ENCODE results near the gene THADA. TPM values are rescaled to one million over a fixed set of nuclear protein-coding genes. Genes with fewer than 3 reads are reported as not detected.
A peak's percentile ranks its signal among the peaks of the same experiment; 100 is the strongest.

The THADA gene
- polyA plus RNA-seq, 3 donors from 2014 or later, result 4.2 to 16.2 (median 8.9) TPM

DNA sequence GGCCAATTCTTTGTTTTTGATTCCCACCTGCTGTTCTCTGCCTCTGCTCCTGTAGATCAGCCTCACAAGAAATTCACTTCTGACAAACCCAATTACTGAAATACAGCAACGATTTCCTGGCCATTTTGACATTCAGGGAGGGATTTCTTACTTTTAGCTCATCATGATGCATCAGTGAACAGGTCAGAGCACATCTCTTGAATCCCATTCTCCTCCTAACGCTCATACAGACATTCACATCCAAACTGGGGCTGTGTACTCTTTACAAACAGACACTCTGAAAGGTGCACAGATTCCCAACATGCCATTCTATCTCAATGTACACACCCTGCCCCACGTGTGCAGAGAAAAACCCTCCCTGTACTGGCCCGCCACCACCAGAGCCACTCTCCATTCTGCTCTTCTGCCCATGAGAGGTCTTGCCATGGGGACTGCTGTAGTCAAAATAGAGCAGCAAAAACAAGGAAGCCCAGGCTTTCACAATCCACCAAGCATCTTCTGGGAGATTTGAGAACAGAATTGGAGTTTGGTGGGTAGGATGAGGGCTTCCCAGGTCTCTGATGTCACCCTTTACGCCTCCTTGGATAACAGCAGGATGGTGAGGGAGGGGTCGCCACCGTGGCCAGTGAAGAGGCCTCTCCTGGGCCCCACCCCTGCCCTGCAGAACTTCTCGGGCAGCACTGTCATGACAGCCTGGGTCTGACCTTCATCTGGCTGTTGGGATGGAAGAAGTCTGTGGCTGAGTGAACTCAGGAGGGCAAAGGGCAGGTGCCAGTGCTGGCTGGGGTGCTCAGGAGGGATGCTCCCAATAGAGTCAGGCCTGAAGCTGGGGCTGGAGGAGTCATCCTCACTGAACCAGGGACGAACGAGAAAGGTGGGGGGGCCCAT, 327.5 kb downstream of the THADA start:
- no peaks in the 10 kb centered on the region for H3K9me3 Mint-ChIP-seq
- peaks cover 9 to 27% (median 17%) of the 10 kb centered on the region in 3 donors for H3K36me3 Mint-ChIP-seq
- DNase-seq, result no peak
- H3K4me1 Mint-ChIP-seq, result no peaks in the 10 kb centered on the region
- H3K4me3 Mint-ChIP-seq, result no peak overlapping the region
- no peak overlapping the region for H3K27ac Mint-ChIP-seq
- H3K27me3 Mint-ChIP-seq (ENCODE audit: low read depth in 3 of 3), result peaks cover 0 to 2% (median 0%) of the 10 kb centered on the region in 3 donors

DNA sequence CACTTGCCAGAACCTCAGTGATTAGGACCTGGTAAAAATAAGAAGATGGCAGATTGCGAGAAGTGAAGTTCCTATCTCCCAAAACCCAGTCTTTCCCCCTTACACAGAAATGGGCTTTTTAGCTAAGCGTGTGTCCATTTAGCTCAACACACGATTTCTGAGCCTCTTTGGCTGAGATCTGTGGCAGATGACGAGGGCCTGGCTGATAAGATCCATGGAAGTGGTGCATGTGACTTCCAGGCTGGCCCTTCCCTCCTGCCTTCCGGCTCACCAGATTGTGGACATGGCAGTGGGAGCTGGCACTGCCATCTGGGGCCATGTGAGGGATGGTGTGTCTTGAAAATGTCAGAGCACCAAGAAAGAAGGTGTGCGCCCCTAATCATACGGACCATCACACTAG, 328.5 kb downstream of the THADA start:
- H3K4me1 Mint-ChIP-seq, result no peaks in the 10 kb centered on the region
- no peak overlapping the region for H3K4me3 Mint-ChIP-seq
- H3K27ac Mint-ChIP-seq, result peak overlapping the region in 1 of 6 donors; percentile 51
- no peak for DNase-seq
- peaks cover 6 to 29% (median 22%) of the 10 kb centered on the region in 3 donors for H3K36me3 Mint-ChIP-seq
- no peaks in the 10 kb centered on the region for H3K9me3 Mint-ChIP-seq
- H3K27me3 Mint-ChIP-seq (ENCODE audit: low read depth in 3 of 3), result peaks cover 0 to 2% (median 2%) of the 10 kb centered on the region in 3 donors

DNA sequence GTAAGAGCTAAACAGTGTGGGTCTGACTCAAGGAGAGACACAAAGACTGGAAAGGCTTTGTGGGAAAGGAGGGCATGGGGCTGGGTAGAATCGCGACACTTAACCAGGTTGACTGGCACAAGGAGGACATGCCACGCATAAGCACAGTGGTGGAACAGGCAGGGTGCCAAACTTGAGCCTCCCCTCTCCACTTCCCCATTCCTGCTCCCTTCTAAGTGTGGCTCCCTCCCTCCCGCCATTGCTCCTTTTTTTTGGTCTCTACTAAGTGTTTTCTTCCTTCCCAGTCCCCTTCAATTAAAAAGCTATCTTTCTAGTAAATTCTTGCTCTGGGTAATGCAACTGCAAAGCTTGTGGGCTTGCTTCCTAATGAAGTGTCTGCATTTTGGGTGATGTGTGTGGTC, 329.1 kb downstream of the THADA start:
- H3K27me3 Mint-ChIP-seq (ENCODE audit: low read depth in 3 of 3), result peaks cover 0 to 2% (median 2%) of the 10 kb centered on the region in 3 donors
- no peak for DNase-seq
- peaks cover under 1 to 24% (median 18%) of the 10 kb centered on the region in 3 donors for H3K36me3 Mint-ChIP-seq
- H3K9me3 Mint-ChIP-seq, result no peaks in the 10 kb centered on the region
- no peak overlapping the region for H3K27ac Mint-ChIP-seq
- H3K4me3 Mint-ChIP-seq, result no peak overlapping the region
- no peaks in the 10 kb centered on the region for H3K4me1 Mint-ChIP-seq

DNA sequence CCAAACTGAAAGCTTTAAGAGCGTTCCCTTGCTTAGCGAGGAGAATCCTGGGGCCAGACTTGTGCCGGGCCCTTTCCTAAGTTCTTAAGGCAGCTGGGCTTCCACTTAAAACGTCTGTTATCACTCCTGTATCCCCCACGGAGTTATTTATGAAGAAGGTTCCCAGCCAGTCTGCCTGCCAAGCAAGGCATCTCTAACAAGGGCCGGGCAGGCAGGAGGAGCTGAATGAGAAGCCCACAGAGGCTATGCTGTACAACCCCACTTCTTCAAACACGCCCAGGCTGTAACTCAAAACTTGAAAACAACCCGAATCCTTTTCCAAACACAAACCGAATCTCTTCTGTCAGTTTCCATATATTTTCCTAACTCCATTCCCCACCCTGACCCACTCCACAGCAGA, 330.4 kb downstream of the THADA start:
- no peak overlapping the region for H3K4me3 Mint-ChIP-seq
- H3K9me3 Mint-ChIP-seq, result no peaks in the 10 kb centered on the region
- peaks cover 0 to 2% (median 2%) of the 10 kb centered on the region in 3 donors for H3K27me3 Mint-ChIP-seq (ENCODE audit: low read depth in 3 of 3)
- no peak for DNase-seq
- no peaks in the 10 kb centered on the region for H3K4me1 Mint-ChIP-seq
- peak overlapping the region in 1 of 6 donors; percentile 45 for H3K27ac Mint-ChIP-seq
- H3K36me3 Mint-ChIP-seq, result peaks cover 0 to 19% (median 14%) of the 10 kb centered on the region in 3 donors

DNA sequence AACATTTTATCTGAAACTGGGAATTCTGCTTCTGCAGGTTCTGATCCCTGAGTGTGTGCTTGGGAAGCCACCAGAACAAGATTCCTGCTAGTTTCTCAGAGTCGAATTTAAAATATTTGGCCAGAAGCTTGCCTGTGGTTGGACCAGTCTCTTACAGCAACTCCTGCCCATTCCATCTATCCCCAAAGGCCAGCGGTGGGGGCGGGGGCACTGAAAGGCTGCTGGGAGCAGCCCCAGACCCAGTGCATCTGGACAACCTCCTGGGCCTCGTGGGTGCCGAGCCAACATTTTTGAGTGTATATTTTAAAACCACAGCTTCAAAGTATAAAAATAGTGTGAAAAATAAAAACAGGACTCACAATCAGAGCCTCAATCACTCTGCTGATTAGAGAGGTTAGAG, 330.8 kb downstream of the THADA start:
- no peaks in the 10 kb centered on the region for H3K9me3 Mint-ChIP-seq
- H3K4me1 Mint-ChIP-seq, result no peaks in the 10 kb centered on the region
- peaks cover 0 to 2% (median 2%) of the 10 kb centered on the region in 3 donors for H3K27me3 Mint-ChIP-seq (ENCODE audit: low read depth in 3 of 3)
- H3K27ac Mint-ChIP-seq, result no peak overlapping the region
- DNase-seq, result no peak
- peaks cover 0 to 14% (median 14%) of the 10 kb centered on the region in 3 donors for H3K36me3 Mint-ChIP-seq
- no peak overlapping the region for H3K4me3 Mint-ChIP-seq

DNA sequence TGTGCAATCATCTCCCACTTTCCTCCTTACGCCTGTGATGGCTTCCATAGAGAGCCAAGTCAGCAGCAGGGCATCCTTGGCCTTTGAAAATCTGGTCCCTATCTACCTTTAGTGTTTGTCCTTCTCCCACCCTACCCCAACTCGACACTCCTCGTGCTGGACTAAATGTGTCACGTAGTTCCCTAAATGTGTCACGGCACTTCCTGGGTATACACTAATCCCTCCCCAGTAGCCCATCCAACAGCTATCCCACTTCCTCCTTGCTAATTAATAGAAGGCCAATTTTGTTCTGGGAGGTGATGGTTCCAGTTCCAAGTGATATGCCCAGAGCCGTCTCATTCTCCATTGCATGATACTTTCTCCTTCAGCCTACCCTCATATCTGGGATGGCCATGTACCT, 332.9 kb downstream of the THADA start:
- Mint-ChIP-seq H3K27me3 (ENCODE audit: low read depth in 3 of 3) (peaks cover 0 to 2% (median 2%) of the 10 kb centered on the region in 3 donors), H3K4me3 (no peak overlapping the region), H3K27ac (peak overlapping the region in 1 of 6 donors; percentile 30), H3K9me3 (no peaks in the 10 kb centered on the region), H3K36me3 (peaks cover 0 to 10% (median 9%) of the 10 kb centered on the region in 3 donors), H3K4me1 (no peaks in the 10 kb centered on the region)
- DNase-seq, result no peak

DNA sequence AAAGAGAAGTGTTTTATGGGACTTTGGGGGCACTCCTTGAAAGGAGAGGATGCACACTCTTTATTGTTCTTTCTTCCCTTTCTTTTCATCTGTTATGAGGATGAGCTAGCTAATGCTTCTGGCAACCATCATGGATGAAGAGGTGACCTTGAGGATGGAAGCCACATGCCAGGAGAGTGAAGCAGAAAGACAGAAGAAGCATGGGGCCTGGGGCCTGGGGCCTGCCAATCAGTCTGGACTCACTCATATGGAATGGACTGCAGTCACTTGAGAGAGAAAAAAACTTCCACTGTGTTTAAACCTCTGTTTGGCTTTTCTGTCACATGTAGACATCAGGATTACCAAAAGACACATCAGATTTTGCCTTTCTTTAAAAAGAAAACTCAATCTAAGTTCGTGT, 333.6 kb downstream of the THADA start:
- H3K27ac Mint-ChIP-seq, result no peak overlapping the region
- no peak for DNase-seq
- no peaks in the 10 kb centered on the region for H3K9me3 Mint-ChIP-seq
- H3K4me1 Mint-ChIP-seq, result no peaks in the 10 kb centered on the region
- peaks cover 4 to 10% (median 9%) of the 10 kb centered on the region in 3 donors for H3K36me3 Mint-ChIP-seq
- peaks cover 0 to 2% (median 2%) of the 10 kb centered on the region in 3 donors for H3K27me3 Mint-ChIP-seq (ENCODE audit: low read depth in 3 of 3)
- no peak overlapping the region for H3K4me3 Mint-ChIP-seq

DNA sequence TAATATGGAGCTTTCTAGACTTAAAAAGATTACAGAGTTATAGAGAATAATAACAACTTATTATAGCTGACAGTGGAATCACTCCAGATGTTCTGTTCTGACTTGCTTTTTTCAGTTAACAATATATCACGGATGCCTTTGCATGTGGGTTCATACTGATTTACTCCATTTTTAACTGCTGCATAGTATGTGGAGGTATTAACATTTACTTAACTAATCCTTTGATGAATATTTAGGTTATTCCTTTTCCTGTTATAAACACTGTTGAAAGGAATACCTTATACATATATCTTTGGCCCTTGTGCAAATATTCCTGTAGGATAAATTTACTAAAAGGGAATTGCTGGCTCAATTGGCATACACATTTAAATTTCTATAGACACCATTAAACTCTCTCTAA, 336.3 kb downstream of the THADA start:
- H3K4me1 Mint-ChIP-seq, result no peaks in the 10 kb centered on the region
- DNase-seq, result no peak
- peaks cover 7 to 10% (median 7%) of the 10 kb centered on the region in 3 donors for H3K36me3 Mint-ChIP-seq
- no peaks in the 10 kb centered on the region for H3K9me3 Mint-ChIP-seq
- peaks cover 0 to 2% (median 2%) of the 10 kb centered on the region in 3 donors for H3K27me3 Mint-ChIP-seq (ENCODE audit: low read depth in 3 of 3)
- H3K27ac Mint-ChIP-seq, result no peak overlapping the region
- H3K4me3 Mint-ChIP-seq, result no peak overlapping the region

DNA sequence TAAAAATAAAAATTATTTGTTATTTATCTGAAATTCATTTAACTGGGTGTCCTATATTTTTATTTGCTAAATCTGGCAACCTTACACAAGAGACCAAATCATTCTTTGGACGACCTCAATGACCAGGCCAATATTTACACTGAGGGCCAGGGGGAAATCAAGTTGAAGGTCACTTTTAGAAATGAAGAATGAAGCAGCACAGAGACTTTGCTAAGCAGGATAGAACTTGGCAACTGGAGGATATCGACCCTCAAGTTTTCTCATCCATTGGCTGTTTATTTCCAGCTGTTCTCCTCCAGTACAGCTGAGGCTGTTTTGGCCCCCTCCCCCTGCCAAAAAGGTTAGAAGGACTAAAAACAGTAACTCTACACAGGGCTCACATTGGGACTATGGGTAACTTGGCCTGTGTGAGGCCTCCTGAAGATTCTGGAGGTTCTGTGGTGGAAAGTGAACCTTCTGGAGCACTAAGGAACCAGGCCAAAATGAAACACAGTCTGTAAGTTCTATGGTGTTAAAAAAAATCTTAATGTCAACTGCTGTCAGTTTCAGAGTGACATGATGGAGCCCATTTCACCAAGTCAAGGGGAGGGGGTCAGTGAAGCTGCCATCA, 337.2 kb downstream of the THADA start:
- DNase-seq, result no peak
- peaks cover 4 to 7% (median 7%) of the 10 kb centered on the region in 3 donors for H3K36me3 Mint-ChIP-seq
- H3K27ac Mint-ChIP-seq, result no peak overlapping the region
- no peaks in the 10 kb centered on the region for H3K4me1 Mint-ChIP-seq
- no peak overlapping the region for H3K4me3 Mint-ChIP-seq
- peaks cover 0 to 2% (median 2%) of the 10 kb centered on the region in 3 donors for H3K27me3 Mint-ChIP-seq (ENCODE audit: low read depth in 3 of 3)
- H3K9me3 Mint-ChIP-seq, result no peaks in the 10 kb centered on the region

DNA sequence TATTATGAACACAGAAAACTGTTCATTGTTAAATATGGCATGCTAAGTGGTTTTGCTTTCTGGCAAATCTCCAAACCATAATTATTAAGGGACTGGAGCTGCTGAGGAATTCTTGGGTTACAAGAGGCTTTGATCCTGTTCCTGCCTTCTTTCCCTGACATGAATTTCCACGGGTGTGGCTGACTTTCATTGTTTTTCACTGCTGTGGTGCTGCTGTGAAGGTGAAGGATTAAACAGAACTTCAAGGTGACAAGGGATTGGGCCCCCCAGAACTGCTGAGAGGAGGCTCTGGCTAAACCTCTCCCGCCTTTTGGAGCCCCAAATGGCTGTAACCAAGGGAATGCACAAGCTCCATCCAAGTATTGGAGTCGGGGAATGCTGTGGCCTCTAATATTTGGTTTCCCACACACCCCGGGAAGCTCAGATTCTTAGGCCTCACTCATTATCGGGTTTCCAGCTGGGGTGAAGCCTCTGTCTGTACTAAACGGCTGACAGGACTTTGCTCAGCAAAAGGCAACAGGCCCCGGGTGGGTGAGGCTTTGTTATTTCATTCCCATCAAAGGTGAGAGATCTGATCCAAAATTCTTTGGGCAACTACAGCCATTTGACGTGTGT, 340.4 kb downstream of the THADA start:
- Mint-ChIP-seq H3K27ac (no peak overlapping the region), H3K27me3 (ENCODE audit: low read depth in 3 of 3) (no peaks in the 10 kb centered on the region), H3K9me3 (no peaks in the 10 kb centered on the region), H3K36me3 (peaks cover 0 to 7% (median 0%) of the 10 kb centered on the region in 3 donors), H3K4me1 (no peaks in the 10 kb centered on the region), H3K4me3 (no peak overlapping the region)
- no peak for DNase-seq

DNA sequence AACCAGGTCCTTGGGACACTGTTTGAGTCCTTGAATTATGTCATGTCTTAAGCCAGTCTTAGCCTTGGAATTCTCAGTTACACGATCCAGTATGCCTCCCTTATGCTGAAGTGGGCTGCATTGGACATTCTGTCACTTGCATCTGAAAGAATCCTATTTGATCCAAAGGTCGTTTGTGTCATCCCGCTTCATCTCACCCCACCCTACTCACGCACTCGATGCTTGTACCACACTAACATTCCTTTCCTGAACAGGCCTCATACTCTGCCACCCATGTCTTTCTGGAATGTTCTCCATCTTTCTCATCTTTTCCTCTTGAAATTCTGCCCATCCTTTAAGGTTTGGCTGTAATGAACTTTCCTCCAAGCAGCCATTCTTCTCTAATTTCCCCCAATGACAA, 341.5 kb downstream of the THADA start:
- Mint-ChIP-seq H3K4me3 (no peak overlapping the region), H3K27me3 (ENCODE audit: low read depth in 3 of 3) (peaks cover 0 to 1% (median 0%) of the 10 kb centered on the region in 3 donors), H3K36me3 (peaks cover 0 to 12% (median 0%) of the 10 kb centered on the region in 3 donors), H3K4me1 (no peaks in the 10 kb centered on the region), H3K9me3 (no peaks in the 10 kb centered on the region), H3K27ac (no peak overlapping the region)
- no peak for DNase-seq

DNA sequence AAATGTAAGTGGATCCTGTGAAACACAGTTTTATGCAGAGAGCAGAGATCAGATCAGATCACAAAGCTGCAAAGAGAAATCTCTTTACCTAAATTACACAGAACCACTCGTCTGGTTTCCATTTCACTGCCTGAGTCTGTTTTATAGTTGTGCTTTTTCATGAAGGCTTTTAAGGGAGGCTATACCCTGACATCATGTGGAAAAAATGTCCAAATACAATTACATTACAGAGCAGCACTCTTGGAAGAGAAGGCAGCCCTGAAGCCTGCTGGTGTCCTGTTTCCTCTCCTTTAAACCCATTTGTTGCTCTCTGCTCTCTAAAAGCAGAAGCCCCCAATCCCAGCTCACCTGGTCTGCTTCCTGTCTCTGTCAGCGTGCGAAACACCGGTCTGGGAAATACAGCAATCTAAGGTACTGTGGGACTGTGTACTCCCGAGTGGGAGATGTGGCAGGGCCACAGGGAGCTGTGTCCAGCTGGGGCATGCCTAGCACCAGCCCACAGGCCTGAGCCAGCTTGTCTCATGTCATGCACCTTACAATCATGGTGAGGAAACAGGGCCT, 344.6 kb downstream of the THADA start:
- peaks cover 0 to 8% (median 0%) of the 10 kb centered on the region in 3 donors for H3K36me3 Mint-ChIP-seq
- peaks cover 0 to 1% of the 10 kb centered on the region in 2 donors for H3K4me1 Mint-ChIP-seq
- no peak for DNase-seq
- H3K27me3 Mint-ChIP-seq (ENCODE audit: low read depth in 3 of 3), result peaks cover 0 to 1% (median 0%) of the 10 kb centered on the region in 3 donors
- no peaks in the 10 kb centered on the region for H3K9me3 Mint-ChIP-seq
- H3K27ac Mint-ChIP-seq, result no peak overlapping the region
- H3K4me3 Mint-ChIP-seq, result no peak overlapping the region

DNA sequence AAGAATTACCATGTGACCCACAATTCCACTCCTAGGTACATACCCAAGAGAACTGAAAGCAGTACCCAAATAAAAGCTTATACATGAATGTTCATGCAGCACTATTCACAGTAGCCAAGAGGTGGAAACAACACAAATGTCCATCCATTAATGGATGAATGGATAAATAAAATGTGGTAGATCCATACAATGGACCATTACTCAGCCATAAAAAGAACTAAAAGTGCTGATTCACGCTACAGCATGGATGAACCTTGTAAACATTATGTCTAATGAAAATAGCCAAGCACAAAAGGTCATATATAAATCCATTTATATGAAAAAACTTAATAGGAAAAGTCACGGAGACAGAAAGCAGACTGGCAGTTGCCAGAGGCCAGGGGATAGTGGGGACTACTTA, 345.8 kb downstream of the THADA start:
- Mint-ChIP-seq H3K4me3 (no peak overlapping the region), H3K4me1 (peaks cover 0 to 1% of the 10 kb centered on the region in 2 donors), H3K9me3 (no peaks in the 10 kb centered on the region), H3K36me3 (peaks cover 0 to 5% (median 0%) of the 10 kb centered on the region in 3 donors), H3K27ac (peak overlapping the region in 2 of 6 donors; percentile 19 to 25), H3K27me3 (ENCODE audit: low read depth in 3 of 3) (peaks cover 0 to 4% (median 0%) of the 10 kb centered on the region in 3 donors)
- no peak for DNase-seq

Data from immature natural killer cell (primary cell).